Measurements from ENCODE around the gene SLC35B1. TPM values are rescaled to one million over a fixed set of nuclear protein-coding genes. Genes with fewer than 3 reads are reported as not detected.

The SLC35B1 gene
- total and polyA plus RNA-seq, 2 experiments from 2014 or later, result 98.1 to 99.8 TPM

- Histone ChIP-seq H3K4me2 (no peak overlapping the region), H3K79me2 (peaks cover 3% of the 10 kb centered on the region), H3K9me3 (ENCODE audit: low read depth) (no peaks in the 10 kb centered on the region), H3K4me1 (ENCODE audit: insufficient read depth) (no peaks in the 10 kb centered on the region), H3K9me2 (replicated peaks; ENCODE audit: insufficient read depth) (no peaks in the 10 kb centered on the region), H3K27me3 (no peaks in the 10 kb centered on the region), H3K27ac (no peak overlapping the region), H2AFZ (no peak overlapping the region), H3K36me3 (replicated peaks; ENCODE audit: insufficient read depth, low read depth) (no peaks in the 10 kb centered on the region), H3K4me3 (no peak overlapping the region), H4K20me1 (ENCODE audit: insufficient read depth, poor library complexity, severe bottlenecking) (no peaks in the 10 kb centered on the region)
- 98% methylated on average over 4 of the region's 4 CpGs for WGBS (ENCODE audit: low lambda C conversion rate, missing lambda C conversion rate)
- DNase-seq (ENCODE audit: low spot score), result no peak
- TF ChIP-seq EZH2phosphoT487 (IDR thresholded peaks at IDR 0.05; ENCODE audit: low read depth, severe bottlenecking, unreplicated experiment), result no peak
- TF ChIP-seq CTCF (IDR thresholded peaks at IDR 0.05; ENCODE audit: poor library complexity), result no peak
- TF ChIP-seq EZH2 (IDR thresholded peaks at IDR 0.05; ENCODE audit: borderline replicate concordance), result no peak
These were observed 23.7 kb upstream of the SLC35B1 start for GRCh38 chr17:49731435-49731831.

GRCh38 chr17:49730785-49731434 is 23.1 kb upstream of the SLC35B1 start:
- Histone ChIP-seq H3K9me2 (replicated peaks; ENCODE audit: insufficient read depth) (no peaks in the 10 kb centered on the region), H4K20me1 (ENCODE audit: insufficient read depth, poor library complexity, severe bottlenecking) (no peaks in the 10 kb centered on the region), H3K36me3 (replicated peaks; ENCODE audit: insufficient read depth, low read depth) (no peaks in the 10 kb centered on the region), H3K79me2 (peaks cover 3% of the 10 kb centered on the region), H3K27me3 (no peaks in the 10 kb centered on the region), H3K4me3 (no peak overlapping the region), H3K27ac (no peak overlapping the region), H2AFZ (no peak overlapping the region), H3K9me3 (ENCODE audit: low read depth) (no peaks in the 10 kb centered on the region), H3K4me1 (ENCODE audit: insufficient read depth) (no peaks in the 10 kb centered on the region), H3K4me2 (no peak overlapping the region)
- TF ChIP-seq EZH2phosphoT487 (IDR thresholded peaks at IDR 0.05; ENCODE audit: low read depth, severe bottlenecking, unreplicated experiment) (no peak), EZH2 (IDR thresholded peaks at IDR 0.05; ENCODE audit: borderline replicate concordance) (no peak), CTCF (IDR thresholded peaks at IDR 0.05; ENCODE audit: poor library complexity) (no peak)
- no peak for DNase-seq (ENCODE audit: low spot score)
- 96% methylated on average over 5 of the region's 5 CpGs for WGBS (ENCODE audit: low lambda C conversion rate, missing lambda C conversion rate)

- Histone ChIP-seq H3K27me3 (no peaks in the 10 kb centered on the region), H3K4me3 (no peak overlapping the region), H3K9me2 (replicated peaks; ENCODE audit: insufficient read depth) (no peaks in the 10 kb centered on the region), H3K27ac (no peak overlapping the region), H3K36me3 (replicated peaks; ENCODE audit: insufficient read depth, low read depth) (no peaks in the 10 kb centered on the region), H3K4me2 (no peak overlapping the region), H3K79me2 (peaks cover 3% of the 10 kb centered on the region), H2AFZ (no peak overlapping the region), H3K9me3 (ENCODE audit: low read depth) (no peaks in the 10 kb centered on the region), H3K4me1 (ENCODE audit: insufficient read depth) (no peaks in the 10 kb centered on the region), H4K20me1 (ENCODE audit: insufficient read depth, poor library complexity, severe bottlenecking) (no peaks in the 10 kb centered on the region)
- TF ChIP-seq EZH2 (IDR thresholded peaks at IDR 0.05; ENCODE audit: borderline replicate concordance), result no peak
- TF ChIP-seq CTCF (IDR thresholded peaks at IDR 0.05; ENCODE audit: poor library complexity), result no peak
- TF ChIP-seq EZH2phosphoT487 (IDR thresholded peaks at IDR 0.05; ENCODE audit: low read depth, severe bottlenecking, unreplicated experiment), result no peak
- 77% methylated on average over 4 of the region's 4 CpGs for WGBS (ENCODE audit: low lambda C conversion rate, missing lambda C conversion rate)
- DNase-seq (ENCODE audit: low spot score), result no peak
These were observed 22.5 kb upstream of the SLC35B1 start for GRCh38 chr17:49730078-49730784.
